Upper lobe of left lung (tissue), 4 donors: ENCODE results near the gene MLX.

Experiments used
- EP300 ChIP-seq, 4 donors: sonication (generic); formaldehyde crosslinking; IDR thresholded peaks; one replicate each; pipeline ENCODE4 v1.5.1; 2017; ENCODE audit warnings: antibody characterized with exemption in 4 of 4, control low read depth in 2 of 4
- POLR2A ChIP-seq, 4 donors: fragments of 450-650 bp; IDR thresholded peaks; one replicate each; pipeline ENCODE4 v1.5.1; 2016 to 2017; ENCODE audit warnings: antibody characterized with exemption in 4 of 4, mild to moderate bottlenecking in 2 of 4
- POLR2AphosphoS5 ChIP-seq, 2 donors: sonication (generic); formaldehyde crosslinking; IDR thresholded peaks; one replicate each; pipeline ENCODE4 v1.5.1; 2017; ENCODE audit warnings: antibody characterized with exemption in 2 of 2
- TF ChIP-seq, protein P1 (sequence below), 6 experiments: fragments of 450-650 bp in 4 of 6; fragments of 200-600 bp in 2 of 6; sonication (generic) in 2 of 6; IDR thresholded peaks; one replicate each; pipeline ENCODE4 v1.5.1; 2016 to 2019; ENCODE audit warnings: antibody characterized with exemption in 6 of 6

DNA sequence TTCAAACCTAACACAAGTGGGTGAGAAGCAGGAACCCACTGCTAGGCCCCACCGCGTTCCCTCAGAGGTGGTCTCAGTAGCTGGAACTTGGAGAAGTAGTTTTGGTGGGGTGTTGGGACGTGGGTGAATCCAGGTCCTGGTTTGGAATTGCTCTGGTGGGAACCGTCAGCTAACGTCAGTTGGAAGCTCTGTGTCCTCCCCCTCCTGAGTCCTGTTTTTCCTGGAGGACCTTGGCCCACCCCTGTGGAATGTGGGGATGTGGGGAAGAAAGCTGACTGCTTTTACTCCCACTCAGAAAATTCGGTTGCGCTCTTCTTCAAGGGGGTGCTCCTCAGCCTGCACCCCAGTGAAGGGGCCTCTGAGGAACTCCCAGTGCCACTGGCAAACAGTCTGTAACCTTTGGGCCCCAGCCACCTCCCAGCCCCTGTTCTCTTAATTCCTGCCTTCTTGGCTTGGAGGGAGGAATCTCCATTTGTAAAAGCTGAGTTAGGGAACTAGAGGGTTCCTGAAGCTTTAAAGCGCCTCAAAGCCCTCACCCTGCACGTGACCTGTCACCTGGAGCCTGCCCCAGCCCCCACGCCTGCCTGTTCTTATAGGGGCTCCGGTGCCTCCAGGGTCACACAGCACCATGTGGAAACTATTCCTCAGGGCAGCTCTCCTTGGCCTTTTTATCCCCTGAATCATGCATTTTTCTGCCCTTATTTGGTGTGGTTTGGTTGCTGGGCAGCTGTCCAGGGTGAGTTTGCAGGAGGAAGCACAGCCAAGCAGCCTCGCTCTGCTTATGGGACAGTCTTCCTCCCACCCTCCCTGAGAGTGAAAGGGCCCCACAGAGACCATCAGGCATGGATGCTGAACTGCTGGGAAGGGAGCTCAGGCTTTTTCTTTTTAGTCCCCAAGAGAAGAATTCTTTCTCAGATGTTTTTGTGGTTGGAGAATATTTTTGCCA, 47.1 kb upstream of the MLX start:
- peak; percentile 37 to 43 for TF ChIP-seq POLR2AphosphoS5 (IDR thresholded peaks at IDR 0.05)
- TF ChIP-seq EP300 (IDR thresholded peaks at IDR 0.05), result no peak
- TF ChIP-seq, protein P1, sequence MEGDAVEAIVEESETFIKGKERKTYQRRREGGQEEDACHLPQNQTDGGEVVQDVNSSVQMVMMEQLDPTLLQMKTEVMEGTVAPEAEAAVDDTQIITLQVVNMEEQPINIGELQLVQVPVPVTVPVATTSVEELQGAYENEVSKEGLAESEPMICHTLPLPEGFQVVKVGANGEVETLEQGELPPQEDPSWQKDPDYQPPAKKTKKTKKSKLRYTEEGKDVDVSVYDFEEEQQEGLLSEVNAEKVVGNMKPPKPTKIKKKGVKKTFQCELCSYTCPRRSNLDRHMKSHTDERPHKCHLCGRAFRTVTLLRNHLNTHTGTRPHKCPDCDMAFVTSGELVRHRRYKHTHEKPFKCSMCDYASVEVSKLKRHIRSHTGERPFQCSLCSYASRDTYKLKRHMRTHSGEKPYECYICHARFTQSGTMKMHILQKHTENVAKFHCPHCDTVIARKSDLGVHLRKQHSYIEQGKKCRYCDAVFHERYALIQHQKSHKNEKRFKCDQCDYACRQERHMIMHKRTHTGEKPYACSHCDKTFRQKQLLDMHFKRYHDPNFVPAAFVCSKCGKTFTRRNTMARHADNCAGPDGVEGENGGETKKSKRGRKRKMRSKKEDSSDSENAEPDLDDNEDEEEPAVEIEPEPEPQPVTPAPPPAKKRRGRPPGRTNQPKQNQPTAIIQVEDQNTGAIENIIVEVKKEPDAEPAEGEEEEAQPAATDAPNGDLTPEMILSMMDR (IDR thresholded peaks at IDR 0.05), result no peak
- no peak for TF ChIP-seq POLR2A (IDR thresholded peaks at IDR 0.05)
